Lower lobe of right lung (tissue), 2 donors: ENCODE measurements around the gene HSPG2. TPM values are rescaled to one million over a fixed set of nuclear protein-coding genes. Genes with fewer than 3 reads are reported as not detected.
"Not testable (repeated sequence)": the region's sequence is repeated elsewhere in the genome, so short reads cannot be mapped to it uniquely, and the experiment has no call there.

Source experiments
- ATAC-seq, 2 donors: fragments of 200-7000 bp; cut with Tn5 transposase; one replicate each; pipeline ENCODE4 v1.9.1; 2020 to 2022; ENCODE audit warnings: mild to moderate bottlenecking in 2 of 2, moderate library complexity in 2 of 2
- DNase-seq: peaks from one replicate; pipeline ENCODE4 v3.0.0-alpha.2; 2020
- H3K27ac ChIP-seq: fragments of 200-600 bp; one replicate; pipeline ENCODE4 v1.8.0; 2022
- H3K27me3 ChIP-seq: fragments of 200-600 bp; one replicate; pipeline ENCODE4 v1.8.0; 2022; ENCODE audit warnings: low read depth
- H3K36me3 ChIP-seq: fragments of 200-600 bp; one replicate; pipeline ENCODE4 v1.8.0; 2022; ENCODE audit warnings: mild to moderate bottlenecking
- H3K4me1 ChIP-seq: fragments of 200-600 bp; one replicate; pipeline ENCODE4 v1.8.0; 2022
- H3K4me3 ChIP-seq: fragments of 200-600 bp; one replicate; pipeline ENCODE4 v1.8.0; 2022; ENCODE audit warnings: mild to moderate bottlenecking
- H3K9me3 ChIP-seq: fragments of 200-600 bp; one replicate; pipeline ENCODE4 v1.8.0; 2022
- CTCF ChIP-seq: fragments of 200-600 bp; IDR thresholded peaks from one replicate; pipeline ENCODE4 v1.8.0; 2022; ENCODE audit warnings: antibody characterized with exemption, mild to moderate bottlenecking
- intact Hi-C: fragments of 100-400 bp; cut with DNase I; formaldehyde crosslinking; loops from one replicate; pipeline ENCODE4 v1.11.0; 2022
- long read RNA-seq: library from polyadenylated mRNA; unstranded; transcript quantifications from one replicate; pipeline ENCODE4 v2.0.0, GENCODE V29; 2021
- total RNA-seq: library from RNA; stranded (reverse); fragmentation: NEBNext Ultra II Directional; extraction: Animal tissue kit (Norgen Biotek cat#: 25700); gene quantifications from one replicate; pipeline ENCODE4 v1.2.1, GENCODE V29; 2021
- donor health status: DM: no; HTN: yes; CAD: no; lungs with severe emphysema.

The HSPG2 gene
- 216 TPM for total RNA-seq
- long read RNA-seq, transcript HSPG2-211 (11 exons, 3,586 nt), result major isoform, 17 of 218 reads
- long read RNA-seq, partial matches to known transcripts, result 155 of 218 reads
- long read RNA-seq, other reads (novel, unspliced or antisense), result 45 of 218 reads

- Histone ChIP-seq H3K9me3 (no peaks in the 10 kb centered on the region), H3K36me3 (no peaks in the 10 kb centered on the region), H3K27ac (peak within 1 kb of the TSS; percentile 86), H3K27me3 (no peaks in the 10 kb centered on the region), H3K4me1 (peaks cover 68% of the 10 kb centered on the region), H3K4me3 (peak within 1 kb of the TSS; percentile 70)
- DNase-seq, result no peak
- no peak for TF ChIP-seq CTCF
- no peak for ATAC-seq
- intact Hi-C loops, result no loop called here
Observed at GRCh38 chr1:21937034-21937371, at the start of gene HSPG2. TSS of gene HSPG2 (minus strand) at chr1:21937310. CDS start at chr1:21937217, 93 bp downstream.

GRCh38 chr1:21986386-21986785, 49.3 kb upstream of the HSPG2 start:
- H3K36me3 ChIP-seq, H3K27ac ChIP-seq, H3K9me3 ChIP-seq, DNase-seq, H3K27me3 ChIP-seq, H3K4me3 ChIP-seq, H3K4me1 ChIP-seq, ATAC-seq, intact Hi-C loops: not testable (repeated sequence)

- ATAC-seq, H3K27me3 ChIP-seq, H3K9me3 ChIP-seq, intact Hi-C loops, H3K27ac ChIP-seq, DNase-seq, H3K4me3 ChIP-seq, H3K4me1 ChIP-seq, H3K36me3 ChIP-seq: not testable (repeated sequence)
Observed at GRCh38 chr1:21985893-21986292, 48.8 kb upstream of the HSPG2 start.

GRCh38 chr1:21983539-21983938, 46.4 kb upstream of the HSPG2 start:
- ATAC-seq, H3K9me3 ChIP-seq, intact Hi-C loops, H3K4me3 ChIP-seq, DNase-seq, H3K27me3 ChIP-seq, H3K36me3 ChIP-seq, H3K4me1 ChIP-seq, H3K27ac ChIP-seq: not testable (repeated sequence)

- ATAC-seq, H3K4me1 ChIP-seq, H3K4me3 ChIP-seq, H3K27ac ChIP-seq, DNase-seq, H3K36me3 ChIP-seq, H3K9me3 ChIP-seq, H3K27me3 ChIP-seq, intact Hi-C loops: not testable (repeated sequence)
Observed at GRCh38 chr1:21982122-21982521, 45.0 kb upstream of the HSPG2 start.

GRCh38 chr1:21981253-21981652, 44.1 kb upstream of the HSPG2 start:
- H3K36me3 ChIP-seq, ATAC-seq, H3K9me3 ChIP-seq, H3K27me3 ChIP-seq, intact Hi-C loops, H3K4me3 ChIP-seq, DNase-seq, H3K4me1 ChIP-seq, H3K27ac ChIP-seq: not testable (repeated sequence)

- DNase-seq, H3K4me1 ChIP-seq: not testable (repeated sequence)
- peak; percentile 52 to 63 for ATAC-seq
Observed at GRCh38 chr1:21980515-21981220, 43.6 kb upstream of the HSPG2 start.

GRCh38 chr1:21978209-21978608, 41.1 kb upstream of the HSPG2 start:
- intact Hi-C loops, H3K4me3 ChIP-seq, H3K36me3 ChIP-seq, H3K27me3 ChIP-seq, H3K9me3 ChIP-seq, H3K27ac ChIP-seq, ATAC-seq, H3K4me1 ChIP-seq, DNase-seq: not testable (repeated sequence)

More at GRCh38 chr1:21980515-21981220, 43.6 kb upstream of the HSPG2 start:
- intact Hi-C loops, H3K4me3 ChIP-seq, H3K27ac ChIP-seq, H3K27me3 ChIP-seq, H3K9me3 ChIP-seq, H3K36me3 ChIP-seq: not testable (repeated sequence)

GRCh38 chr1:21976703-21977239, 39.7 kb upstream of the HSPG2 start, which contains the start of gene CELA3B:
TSS of gene CELA3B (plus strand) at chr1:21977022. CDS start at chr1:21977040, 18 bp downstream.
- ATAC-seq, DNase-seq, H3K4me3 ChIP-seq, H3K27me3 ChIP-seq, intact Hi-C loops, H3K27ac ChIP-seq, H3K36me3 ChIP-seq, H3K9me3 ChIP-seq, H3K4me1 ChIP-seq: not testable (repeated sequence)

- intact Hi-C loops, H3K27me3 ChIP-seq, H3K4me1 ChIP-seq, H3K27ac ChIP-seq, DNase-seq, H3K9me3 ChIP-seq, H3K36me3 ChIP-seq, H3K4me3 ChIP-seq, ATAC-seq: not testable (repeated sequence)
Observed at GRCh38 chr1:21975296-21975695, 38.2 kb upstream of the HSPG2 start.

- DNase-seq, H3K27ac ChIP-seq, H3K4me3 ChIP-seq, H3K27me3 ChIP-seq, H3K36me3 ChIP-seq, H3K4me1 ChIP-seq, intact Hi-C loops, H3K9me3 ChIP-seq: not testable (repeated sequence)
- peak; percentile 88 to 91 for ATAC-seq
Observed at GRCh38 chr1:21974699-21975098, 37.6 kb upstream of the HSPG2 start.

- H3K36me3 ChIP-seq, H3K27me3 ChIP-seq, H3K27ac ChIP-seq, H3K4me1 ChIP-seq, intact Hi-C loops, H3K4me3 ChIP-seq, H3K9me3 ChIP-seq, DNase-seq, ATAC-seq: not testable (repeated sequence)
Observed at GRCh38 chr1:21973948-21974347, 36.8 kb upstream of the HSPG2 start.

GRCh38 chr1:21972973-21973441, 35.9 kb upstream of the HSPG2 start:
- H3K27ac ChIP-seq, H3K36me3 ChIP-seq, ATAC-seq, H3K4me3 ChIP-seq, H3K4me1 ChIP-seq, H3K27me3 ChIP-seq, H3K9me3 ChIP-seq, DNase-seq, intact Hi-C loops: not testable (repeated sequence)
